Mesothelial cell of epicardium (in vitro differentiated cells): Measurements from ENCODE around the gene SLCO3A1. TPM values are rescaled to one million over a fixed set of nuclear protein-coding genes. Genes with fewer than 3 reads are reported as not detected.
"Not testable (repeated sequence)": the region's sequence is repeated elsewhere in the genome, so short reads cannot be mapped to it uniquely, and the experiment has no call there.

Experiments
- DNase-seq, 2 experiments: peaks; one replicate each; pipeline ENCODE4 v3.0.0; 2021; ENCODE audit warnings: low spot score in 2 of 2; ENCODE audit not compliant: unreplicated experiment in 2 of 2
- H3K27ac Mint-ChIP-seq: 2 replicates; pipeline ENCODE4 v1.8.0; 2021; ENCODE audit warnings: mixed read lengths
- H3K27me3 Mint-ChIP-seq: 2 replicates; pipeline ENCODE4 v1.8.0; 2021; ENCODE audit warnings: low read depth, mixed read lengths
- H3K36me3 Mint-ChIP-seq: 2 replicates; pipeline ENCODE4 v1.8.0; 2021; ENCODE audit warnings: mixed read lengths
- H3K4me1 Mint-ChIP-seq: 2 replicates; pipeline ENCODE4 v1.8.0; 2021; ENCODE audit warnings: mixed read lengths
- H3K4me3 Mint-ChIP-seq: 2 replicates; pipeline ENCODE4 v1.8.0; 2021; ENCODE audit warnings: mild to moderate bottlenecking, moderate library complexity, mixed read lengths
- H3K9me3 Mint-ChIP-seq: 2 replicates; pipeline ENCODE4 v1.8.0; 2021; ENCODE audit warnings: mixed read lengths
- total RNA-seq: library from RNA; stranded (reverse); gene quantifications from 3 replicates; pipeline ENCODE4 v1.2.1, GENCODE V29; 2021
- TF ChIP-seq, protein P1 (sequence below): fragments of 200-600 bp; sonication (generic); IDR thresholded peaks from one replicate; pipeline ENCODE4 v1.5.0; 2021; ENCODE audit warnings: antibody characterized with exemption; ENCODE audit not compliant: unreplicated experiment

The SLCO3A1 gene
- total RNA-seq, 1 donor from 2014 or later: 1.9 TPM

DNA sequence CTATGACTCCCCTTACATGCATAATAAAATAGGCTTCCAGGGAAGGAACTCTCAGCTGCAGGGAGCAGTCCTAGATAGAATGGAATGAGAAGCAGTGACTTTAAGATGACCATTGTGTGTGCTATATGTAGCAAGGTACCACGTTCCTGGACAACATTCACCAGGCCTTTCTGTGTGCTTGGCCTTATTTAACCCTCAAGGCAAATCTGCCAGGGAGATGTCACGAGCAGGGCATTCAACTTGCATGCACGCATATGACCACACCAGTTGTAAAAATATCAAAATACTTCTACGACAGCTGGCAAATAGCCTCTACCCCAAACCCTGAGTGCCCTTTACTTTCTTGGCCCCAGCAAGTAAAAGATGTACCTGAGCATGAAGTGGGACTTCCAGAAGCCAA, 342.8 kb downstream of the SLCO3A1 start:
- TF ChIP-seq, protein P1, sequence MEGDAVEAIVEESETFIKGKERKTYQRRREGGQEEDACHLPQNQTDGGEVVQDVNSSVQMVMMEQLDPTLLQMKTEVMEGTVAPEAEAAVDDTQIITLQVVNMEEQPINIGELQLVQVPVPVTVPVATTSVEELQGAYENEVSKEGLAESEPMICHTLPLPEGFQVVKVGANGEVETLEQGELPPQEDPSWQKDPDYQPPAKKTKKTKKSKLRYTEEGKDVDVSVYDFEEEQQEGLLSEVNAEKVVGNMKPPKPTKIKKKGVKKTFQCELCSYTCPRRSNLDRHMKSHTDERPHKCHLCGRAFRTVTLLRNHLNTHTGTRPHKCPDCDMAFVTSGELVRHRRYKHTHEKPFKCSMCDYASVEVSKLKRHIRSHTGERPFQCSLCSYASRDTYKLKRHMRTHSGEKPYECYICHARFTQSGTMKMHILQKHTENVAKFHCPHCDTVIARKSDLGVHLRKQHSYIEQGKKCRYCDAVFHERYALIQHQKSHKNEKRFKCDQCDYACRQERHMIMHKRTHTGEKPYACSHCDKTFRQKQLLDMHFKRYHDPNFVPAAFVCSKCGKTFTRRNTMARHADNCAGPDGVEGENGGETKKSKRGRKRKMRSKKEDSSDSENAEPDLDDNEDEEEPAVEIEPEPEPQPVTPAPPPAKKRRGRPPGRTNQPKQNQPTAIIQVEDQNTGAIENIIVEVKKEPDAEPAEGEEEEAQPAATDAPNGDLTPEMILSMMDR: no peak

GRCh38 chr15:92197746-92198145, 344.2 kb downstream of the SLCO3A1 start:
- Mint-ChIP-seq H3K4me3 (no peak overlapping the region), H3K27me3 (peaks cover 11% of the 10 kb centered on the region), H3K27ac (no peak overlapping the region), H3K9me3 (peaks cover 16% of the 10 kb centered on the region), H3K36me3 (no peaks in the 10 kb centered on the region), H3K4me1 (peaks cover 4% of the 10 kb centered on the region)
- TF ChIP-seq, protein P1: no peak
- DNase-seq: no peak

More for the DNA sequence above, 342.8 kb downstream of the SLCO3A1 start:
- Mint-ChIP-seq H3K9me3 (peaks cover 6% of the 10 kb centered on the region), H3K36me3 (no peaks in the 10 kb centered on the region), H3K27me3 (peaks cover 10% of the 10 kb centered on the region), H3K4me3 (no peak overlapping the region), H3K27ac (no peak overlapping the region), H3K4me1 (peaks cover 4% of the 10 kb centered on the region)
- DNase-seq: no peak

DNA sequence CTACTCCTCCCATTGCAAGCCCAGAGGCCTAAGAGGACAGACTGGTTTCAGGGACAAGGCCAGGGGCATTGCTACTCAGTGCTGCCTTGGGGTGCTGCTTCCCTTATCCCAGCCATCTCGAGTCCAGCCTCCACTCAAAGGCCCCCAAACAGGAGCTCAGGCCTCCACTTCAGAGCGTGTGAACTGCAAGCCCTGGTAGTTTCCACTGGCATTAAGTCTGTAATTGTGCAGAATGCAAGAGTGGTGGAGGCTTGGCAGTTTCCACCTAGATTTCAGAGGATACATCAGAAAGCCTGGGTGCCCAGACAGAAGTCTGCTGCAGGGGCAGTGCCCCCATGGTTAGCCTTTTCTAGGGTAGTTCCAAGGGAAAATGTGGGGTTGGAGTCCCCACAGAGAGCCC, 347.4 kb downstream of the SLCO3A1 start:
- Mint-ChIP-seq H3K27ac (no peak overlapping the region), H3K4me1 (peaks cover 4% of the 10 kb centered on the region), H3K36me3 (peaks cover 2% of the 10 kb centered on the region), H3K4me3 (no peak overlapping the region), H3K9me3 (peaks cover 29% of the 10 kb centered on the region), H3K27me3 (peaks cover 12% of the 10 kb centered on the region)
- no peak for DNase-seq
- TF ChIP-seq, protein P1: no peak

DNA sequence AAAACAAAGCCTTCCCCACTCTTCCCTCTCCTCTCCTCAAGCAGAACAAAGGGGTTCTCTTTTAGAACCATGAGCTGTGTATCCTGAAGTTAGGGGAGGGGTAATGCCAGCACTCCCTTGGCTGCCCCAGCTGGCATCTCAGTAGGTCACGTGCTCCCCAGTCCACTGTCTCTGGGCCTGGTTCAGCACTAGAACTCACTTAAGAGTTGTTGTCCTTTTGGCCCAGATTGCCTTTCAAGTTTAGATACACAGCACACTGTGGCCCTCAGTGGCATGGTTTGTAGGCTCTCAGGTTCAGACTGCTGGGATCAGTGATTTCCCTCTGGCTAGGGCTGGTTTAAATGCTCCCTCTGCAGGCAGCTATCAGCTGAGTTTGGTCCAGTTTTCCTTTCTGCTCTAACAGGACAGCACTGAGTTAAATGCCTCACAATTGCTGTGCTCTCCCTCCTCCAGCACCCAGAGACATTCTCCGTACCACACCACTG, 351.8 kb downstream of the SLCO3A1 start:
- Mint-ChIP-seq H3K4me1 (no peaks in the 10 kb centered on the region), H3K36me3 (peaks cover 2% of the 10 kb centered on the region), H3K9me3 (peaks cover 28% of the 10 kb centered on the region), H3K27me3 (peaks cover 17% of the 10 kb centered on the region), H3K27ac (no peak overlapping the region), H3K4me3 (no peak overlapping the region)
- no peak for DNase-seq
- TF ChIP-seq, protein P1: no peak

DNA sequence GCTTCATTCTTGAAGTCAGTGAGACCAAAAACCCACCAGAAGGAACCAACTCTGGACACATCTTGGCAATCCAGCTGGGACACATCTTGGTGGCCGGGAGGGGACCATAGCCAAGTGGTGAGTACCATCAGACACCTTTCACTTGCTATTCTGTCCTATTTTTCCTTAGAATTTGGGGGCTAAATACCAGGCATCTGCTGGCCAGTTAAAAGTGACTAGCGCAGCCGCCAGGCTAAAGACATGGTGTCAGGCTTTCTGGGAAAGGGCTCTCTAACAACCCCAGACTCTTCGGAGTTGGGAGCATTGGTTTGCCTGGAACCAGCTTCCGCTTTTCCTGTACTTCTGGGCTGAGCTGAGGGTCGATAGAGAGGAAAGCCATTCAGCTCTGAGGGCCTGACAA, 354.1 kb downstream of the SLCO3A1 start:
- not testable (repeated sequence) for H3K4me1 Mint-ChIP-seq, H3K4me3 Mint-ChIP-seq, H3K27ac Mint-ChIP-seq, H3K36me3 Mint-ChIP-seq, DNase-seq
- Mint-ChIP-seq H3K27me3 (peaks cover 12% of the 10 kb centered on the region), H3K9me3 (peaks cover 24% of the 10 kb centered on the region)
